HepG2 (cell line): Measurements from ENCODE around the gene NUDT16. TPM values are rescaled to one million over a fixed set of nuclear protein-coding genes. Genes with fewer than 3 reads are reported as not detected.

Experiments
- ATAC-seq: fragments of 200-7000 bp; cut with Tn5 transposase; 3 replicates; pipeline ENCODE4 v1.9.1; 2020; ENCODE audit warnings: mild to moderate bottlenecking, moderate library complexity
- BruUV-seq: library from RNA; stranded (reverse); fragments of 400-500 nt; replicated peaks from 2 replicates; lab custom pipeline; 2021; lab: Mats Ljungman, UMichigan
- CTCF ChIA-PET: fragments of 300-600 bp; formaldehyde crosslinking; extraction: SDS; loops from one replicate; lab custom pipeline; 2021; ENCODE audit warnings: low total read pairs, inconsistent platforms, low intra/inter-chr PET ratio; lab: Yijun Ruan, JAX
- POLR2A ChIA-PET: fragments of 350-600 bp; sonication (Branson Sonifier 250); formaldehyde crosslinking; loops from one replicate; lab custom pipeline; 2020; ENCODE audit warnings: antibody characterized with exemption, inconsistent platforms; lab: Yijun Ruan, JAX
- DNase-seq: peaks from one replicate; pipeline ENCODE4 v3.0.0-alpha.2; 2015; ENCODE audit warnings: low spot score
- FAIRE-seq: peaks from 3 replicates; lab custom pipeline; 2011; peaks lifted over from hg19 to GRCh38; lab: Jason Lieb, UNC
- H2AFZ ChIP-seq: one replicate; pipeline ENCODE4 v1.6.1; 2011; ENCODE audit warnings: low read length, inconsistent platforms
- H3K27ac ChIP-seq: fragments of 300-600 bp; 3 replicates; pipeline ENCODE4 v1.8.0; 2011; ENCODE audit warnings: mixed run types, mild to moderate bottlenecking, mixed read lengths, low read length, inconsistent platforms; ENCODE audit not compliant: insufficient read depth; ENCODE audit errors: extremely low read length
- H3K27me3 ChIP-seq, 2 experiments: fragments of 200-600 bp in 1 of 2; 2 replicates in 1 of 2; 3 replicates in 1 of 2; pipeline versions ENCODE4 v1.6.0 to v1.8.0; 2011; ENCODE audit warnings: low read length in 2 of 2, mild to moderate bottlenecking in 2 of 2, moderate library complexity in 2 of 2, inconsistent platforms in 1 of 2; ENCODE audit not compliant: insufficient read depth in 2 of 2, control insufficient read depth in 1 of 2
- H3K36me3 ChIP-seq, 2 experiments: fragments of 200-600 bp in 1 of 2; replicated peaks in 1 of 2; 2 replicates in 1 of 2; 3 replicates in 1 of 2; pipeline versions ENCODE4 v1.5.1 to v1.8.0; 2011; ENCODE audit warnings: low read length in 2 of 2, inconsistent platforms in 1 of 2; ENCODE audit not compliant: insufficient read depth in 2 of 2, control insufficient read depth in 1 of 2
- H3K4me1 ChIP-seq: 2 replicates; pipeline ENCODE4 v1.5.1; 2012; ENCODE audit warnings: low read length, inconsistent platforms; ENCODE audit not compliant: insufficient read depth
- H3K4me2 ChIP-seq: 2 replicates; pipeline ENCODE4 v1.6.0; 2011; ENCODE audit warnings: low read depth, low read length, inconsistent platforms
- H3K4me3 ChIP-seq, 3 experiments: fragments of 200-600 bp in 1 of 3; sonication (generic), shearing (Covaris generic) in 1 of 3; replicated peaks in 1 of 3; 2 replicates each; pipeline ENCODE4 v1.5.1; 2011 to 2016; ENCODE audit warnings: low read length in 3 of 3, inconsistent platforms in 2 of 3, low read depth in 2 of 3, mild to moderate bottlenecking in 2 of 3, control low read depth in 1 of 3, mixed read lengths in 1 of 3; ENCODE audit not compliant: insufficient read depth in 1 of 3
- H3K79me2 ChIP-seq: one replicate; pipeline ENCODE4 v1.6.1; 2011; ENCODE audit warnings: low read length, inconsistent platforms; ENCODE audit not compliant: insufficient read depth
- H3K9ac ChIP-seq: 2 replicates; pipeline ENCODE4 v1.6.0; 2011; ENCODE audit warnings: mild to moderate bottlenecking, low read depth, low read length, inconsistent platforms; ENCODE audit not compliant: insufficient read depth
- H3K9me3 ChIP-seq: 2 replicates; pipeline ENCODE4 v1.5.1; 2012; ENCODE audit warnings: mild to moderate bottlenecking, low read length
- H4K20me1 ChIP-seq: 2 replicates; pipeline ENCODE4 v1.6.0; 2011; ENCODE audit warnings: inconsistent platforms, mild to moderate bottlenecking, low read length, moderate library complexity; ENCODE audit not compliant: insufficient read depth
- FOXP1 ChIP-seq, 2 experiments: fragments of 450-650 bp in 1 of 2; IDR thresholded peaks; 2 replicates each; pipeline ENCODE4 v1.6.1; 2017 to 2018; ENCODE audit warnings: antibody characterized with exemption in 1 of 2
- GTF3A ChIP-seq: sonication (generic); formaldehyde crosslinking; conservative IDR thresholded peaks from 2 replicates; pipeline ENCODE4 v1.4.0; 2020; ENCODE audit warnings: mild to moderate bottlenecking, missing genetic modification reagents
- JUNB ChIP-seq: sonication (generic); formaldehyde crosslinking; IDR thresholded peaks from 2 replicates; pipeline ENCODE4 v1.8.0; 2022; ENCODE audit warnings: missing genetic modification reagents, mild to moderate bottlenecking, borderline replicate concordance
- NR2F2 ChIP-seq: IDR thresholded peaks from 2 replicates; pipeline ENCODE4 v1.6.1; 2012; ENCODE audit warnings: low read depth, inconsistent platforms, borderline replicate concordance
- ONECUT2 ChIP-seq: sonication (generic); formaldehyde crosslinking; IDR thresholded peaks from 2 replicates; pipeline ENCODE4 v1.4.0; 2020; ENCODE audit warnings: missing genetic modification reagents
- RCOR2 ChIP-seq: IDR thresholded peaks from 2 replicates; pipeline ENCODE4 v1.6.1; 2016; ENCODE audit warnings: missing biosample characterization, missing genetic modification reagents
- RNF2 ChIP-seq: fragments of 450-650 bp; conservative IDR thresholded peaks from 2 replicates; pipeline ENCODE4 v1.6.1; 2016; ENCODE audit warnings: low read depth
- SATB2 ChIP-seq: sonication (generic); formaldehyde crosslinking; IDR thresholded peaks from 2 replicates; pipeline ENCODE4 v1.5.0; 2020; ENCODE audit warnings: missing genetic modification reagents
- SRY ChIP-seq: sonication (generic); formaldehyde crosslinking; IDR thresholded peaks from 2 replicates; pipeline ENCODE4 v1.8.0; 2022; ENCODE audit warnings: mild to moderate bottlenecking, missing genetic modification reagents
- WIZ ChIP-seq: sonication (generic); formaldehyde crosslinking; IDR thresholded peaks from 2 replicates; pipeline ENCODE4 v1.5.1; 2020; ENCODE audit warnings: mild to moderate bottlenecking, missing genetic modification reagents
- ZNF124 ChIP-seq: sonication (generic); formaldehyde crosslinking; IDR thresholded peaks from 2 replicates; pipeline ENCODE4 v1.4.0; 2020; ENCODE audit warnings: missing genetic modification reagents
- ZNF225 ChIP-seq: sonication (generic); formaldehyde crosslinking; IDR thresholded peaks from 2 replicates; pipeline ENCODE4 v1.4.0; 2020; ENCODE audit warnings: mild to moderate bottlenecking, missing genetic modification reagents
- ZNF510 ChIP-seq: sonication (generic); formaldehyde crosslinking; IDR thresholded peaks from 2 replicates; pipeline ENCODE4 v1.4.0; 2020; ENCODE audit warnings: low read depth, mild to moderate bottlenecking, missing genetic modification reagents
- ZNF703 ChIP-seq: sonication (generic); formaldehyde crosslinking; IDR thresholded peaks from 2 replicates; pipeline ENCODE4 v1.5.1; 2020; ENCODE audit warnings: missing genetic modification reagents, mild to moderate bottlenecking, moderate library complexity, borderline replicate concordance
- WGBS: methylation state at CpG from one replicate; pipeline ENCODE4 v1.1.6; 2017; ENCODE audit warnings: low lambda C conversion rate; 5-methylcytosine and 5-hydroxymethylcytosine counted together
- in situ Hi-C: cut with HindIII; loops from 2 replicates; pipeline ENCODE4 v1.10.0; 2017; ENCODE audit warnings: low pct_unique_long_range_greater_than_20kb; ENCODE audit not compliant: extremely low pct_ligation_motif_present
- intact Hi-C: fragments of 100-400 bp; cut with micrococcal nuclease; formaldehyde crosslinking; loops from one replicate; pipeline ENCODE4 v1.10.0; 2022; ENCODE audit not compliant: unreplicated experiment
- polyA plus RNA-seq, 8 experiments: library from polyadenylated mRNA; depleted of rRNA in 3 of 8; stranded (reverse) in 7 of 8; unstranded in 1 of 8; fragments of >200 nt; fragmentation: Illumina TruSeq in 4 of 8; extraction: Trizol in 4 of 8; gene quantifications; 2 replicates each; pipeline versions ENCODE4 v1.2.1 to v1.2.3, GENCODE V29; 2011 to 2016; ENCODE audit warnings: low read depth in 4 of 8, missing spikeins in 1 of 8, mixed read lengths in 1 of 8; ENCODE audit not compliant: insufficient read depth in 1 of 8
- total RNA-seq, 5 experiments: library from RNA; depleted of rRNA; stranded (reverse); fragments of >200 nt; fragmentation: Illumina TruSeq; extraction: Trizol; gene quantifications; 2 replicates each; pipeline ENCODE4 v1.2.3, GENCODE V29; 2016; ENCODE audit warnings: low read depth in 1 of 5
- TF ChIP-seq, protein P1 (sequence below): IDR thresholded peaks from 2 replicates; pipeline ENCODE4 v1.6.1; 2016; ENCODE audit warnings: low read depth
- TF ChIP-seq, protein P2 (sequence below): sonication (generic); formaldehyde crosslinking; IDR thresholded peaks from 2 replicates; pipeline ENCODE4 v1.5.0; 2020; ENCODE audit warnings: mild to moderate bottlenecking, missing genetic modification reagents, moderate library complexity

The NUDT16 gene
- total and polyA plus RNA-seq, 2 of the 13 experiments (the other 11 are each of a cell fraction or from before 2014, with no cell fraction given), result 5.4 to 14.8 TPM

DNA sequence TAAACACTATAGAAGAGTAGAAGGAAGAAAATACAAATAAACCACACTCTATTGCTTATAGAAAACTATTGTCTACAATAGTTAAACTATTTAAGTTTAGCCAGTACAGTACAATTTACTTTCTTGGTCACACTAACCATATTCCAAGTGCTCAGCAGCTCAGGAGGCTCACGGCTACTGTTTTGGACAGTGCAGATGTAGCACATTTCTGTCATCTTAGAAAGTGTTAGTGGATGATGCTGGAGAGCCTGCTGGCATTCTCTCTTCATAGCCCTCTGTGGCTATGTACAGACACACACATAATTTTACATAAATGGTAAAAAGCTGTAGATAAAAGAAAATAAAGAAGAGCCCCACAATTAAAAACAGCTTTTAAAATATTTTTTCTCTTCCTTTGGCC is 23.8 kb downstream of the NUDT16 start:
- H3K4me3 ChIP-seq, result no peak overlapping the region
- H3K36me3 ChIP-seq, result no peaks in the 10 kb centered on the region
- H3K4me2 ChIP-seq, result no peak overlapping the region
- no peaks in the 10 kb centered on the region; the same call in 1 of the 2 replicates for H3K9me3 ChIP-seq
- FAIRE-seq, result no peak
- no peaks in the 10 kb centered on the region for H3K79me2 ChIP-seq
- TF ChIP-seq NR2F2 (no peak), RNF2 (no peak), ONECUT2 (CRISPR knock-in tag) (no peak), SRY (CRISPR knock-in tag) (no peak), GTF3A (no peak), JUNB (CRISPR knock-in tag) (no peak), RCOR2 (CRISPR knock-in tag) (no peak), SATB2 (CRISPR knock-in tag) (no peak), WIZ (no peak), ZNF510 (CRISPR knock-in tag) (no peak), FOXP1 (IDR thresholded peaks at IDR 0.05) (no peak), FOXP1 (CRISPR knock-in tag; IDR thresholded peaks at IDR 0.05) (no peak), ZNF225 (CRISPR knock-in tag) (no peak), ZNF703 (CRISPR knock-in tag) (no peak), ZNF124 (CRISPR knock-in tag) (no peak)
- TF ChIP-seq, protein P1, sequence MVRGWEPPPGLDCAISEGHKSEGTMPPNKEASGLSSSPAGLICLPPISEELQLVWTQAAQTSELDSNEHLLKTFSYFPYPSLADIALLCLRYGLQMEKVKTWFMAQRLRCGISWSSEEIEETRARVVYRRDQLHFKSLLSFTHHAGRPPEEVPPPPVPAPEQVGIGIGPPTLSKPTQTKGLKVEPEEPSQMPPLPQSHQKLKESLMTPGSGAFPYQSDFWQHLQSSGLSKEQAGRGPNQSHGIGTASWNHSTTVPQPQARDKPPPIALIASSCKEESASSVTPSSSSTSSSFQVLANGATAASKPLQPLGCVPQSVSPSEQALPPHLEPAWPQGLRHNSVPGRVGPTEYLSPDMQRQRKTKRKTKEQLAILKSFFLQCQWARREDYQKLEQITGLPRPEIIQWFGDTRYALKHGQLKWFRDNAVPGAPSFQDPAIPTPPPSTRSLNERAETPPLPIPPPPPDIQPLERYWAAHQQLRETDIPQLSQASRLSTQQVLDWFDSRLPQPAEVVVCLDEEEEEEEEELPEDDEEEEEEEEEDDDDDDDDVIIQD (CRISPR knock-in tag), result no peak
- TF ChIP-seq, protein P2, sequence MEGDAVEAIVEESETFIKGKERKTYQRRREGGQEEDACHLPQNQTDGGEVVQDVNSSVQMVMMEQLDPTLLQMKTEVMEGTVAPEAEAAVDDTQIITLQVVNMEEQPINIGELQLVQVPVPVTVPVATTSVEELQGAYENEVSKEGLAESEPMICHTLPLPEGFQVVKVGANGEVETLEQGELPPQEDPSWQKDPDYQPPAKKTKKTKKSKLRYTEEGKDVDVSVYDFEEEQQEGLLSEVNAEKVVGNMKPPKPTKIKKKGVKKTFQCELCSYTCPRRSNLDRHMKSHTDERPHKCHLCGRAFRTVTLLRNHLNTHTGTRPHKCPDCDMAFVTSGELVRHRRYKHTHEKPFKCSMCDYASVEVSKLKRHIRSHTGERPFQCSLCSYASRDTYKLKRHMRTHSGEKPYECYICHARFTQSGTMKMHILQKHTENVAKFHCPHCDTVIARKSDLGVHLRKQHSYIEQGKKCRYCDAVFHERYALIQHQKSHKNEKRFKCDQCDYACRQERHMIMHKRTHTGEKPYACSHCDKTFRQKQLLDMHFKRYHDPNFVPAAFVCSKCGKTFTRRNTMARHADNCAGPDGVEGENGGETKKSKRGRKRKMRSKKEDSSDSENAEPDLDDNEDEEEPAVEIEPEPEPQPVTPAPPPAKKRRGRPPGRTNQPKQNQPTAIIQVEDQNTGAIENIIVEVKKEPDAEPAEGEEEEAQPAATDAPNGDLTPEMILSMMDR (CRISPR knock-in tag), result no peak
- H2AFZ ChIP-seq, result no peak overlapping the region
- in situ Hi-C loops, result no loop called here
- 5% methylated on average over 1 of the region's 1 CpG for WGBS
- BruUV-seq, result no TSS peak
- no peak for ATAC-seq
- H4K20me1 ChIP-seq, result no peaks in the 10 kb centered on the region
- H3K27me3 ChIP-seq, result 0 out of 5 replicates have a peak, but pooled peaks cover 0 to 4% of the 10 kb centered on the region in 2 experiments
- intact Hi-C loops, result no loop called here
- POLR2A ChIA-PET, result no interaction called here
- H3K27ac ChIP-seq, result no peak overlapping the region
- H3K4me1 ChIP-seq, result no peaks in the 10 kb centered on the region
- DNase-seq, result no peak
- CTCF ChIA-PET, result no interaction called here
- no peak overlapping the region for H3K9ac ChIP-seq
